H9 (cell line): ENCODE data around the gene CALHM1. TPM values are rescaled to one million over a fixed set of nuclear protein-coding genes. Genes with fewer than 3 reads are reported as not detected.

ENCODE experiments used
- DNase-seq: peaks from one replicate; pipeline ENCODE4 v3.0.0-alpha.2; 2017
- H2AFZ ChIP-seq: one replicate; pipeline ENCODE4 v1.6.1; 2013; ENCODE audit warnings: mild to moderate bottlenecking, low read length, control low read depth, moderate library complexity
- H2AK5ac ChIP-seq: 2 replicates; pipeline ENCODE4 v1.6.1; 2013; ENCODE audit warnings: low read length, control low read depth, mixed read lengths; ENCODE audit not compliant: insufficient read length
- H2BK120ac ChIP-seq: one replicate; pipeline ENCODE4 v1.6.1; 2013; ENCODE audit warnings: low read depth, mild to moderate bottlenecking, low read length, control low read depth, inconsistent platforms; ENCODE audit not compliant: poor library complexity, severe bottlenecking
- H2BK12ac ChIP-seq: 2 replicates; pipeline ENCODE4 v1.6.1; 2013; ENCODE audit warnings: low read length, control low read depth, mixed read lengths, low read depth; ENCODE audit not compliant: insufficient read length
- H2BK15ac ChIP-seq: 2 replicates; pipeline ENCODE4 v1.6.1; 2013; ENCODE audit warnings: low read depth, low read length, control low read depth
- H2BK20ac ChIP-seq: one replicate; pipeline ENCODE4 v1.6.1; 2013; ENCODE audit warnings: low read depth, mild to moderate bottlenecking, low read length, control low read depth, inconsistent platforms; ENCODE audit not compliant: poor library complexity, severe bottlenecking
- H2BK5ac ChIP-seq: 2 replicates; pipeline ENCODE4 v1.6.1; 2013; ENCODE audit warnings: low read length, control low read depth, mixed read lengths; ENCODE audit not compliant: insufficient read length
- H3K14ac ChIP-seq: 2 replicates; pipeline ENCODE4 v1.6.1; 2013; ENCODE audit warnings: low read length, control low read depth; ENCODE audit not compliant: insufficient read depth
- H3K18ac ChIP-seq: 2 replicates; pipeline ENCODE4 v1.6.1; 2013; ENCODE audit warnings: low read depth, mild to moderate bottlenecking, mixed read lengths, low read length, control low read depth; ENCODE audit not compliant: insufficient read length
- H3K23ac ChIP-seq: 2 replicates; pipeline ENCODE4 v1.6.1; 2013; ENCODE audit warnings: low read length, control low read depth, mixed read lengths, low read depth; ENCODE audit not compliant: insufficient read length
- H3K23me2 ChIP-seq: 2 replicates; pipeline ENCODE4 v1.6.1; 2013; ENCODE audit warnings: low read depth, mild to moderate bottlenecking, mixed read lengths, low read length, control low read depth; ENCODE audit not compliant: insufficient read length, poor library complexity, severe bottlenecking
- H3K27ac ChIP-seq: 2 replicates; pipeline ENCODE4 v1.5.1; 2013; ENCODE audit warnings: low read length, control low read depth, mixed read lengths, low read depth; ENCODE audit not compliant: insufficient read length
- H3K27me3 ChIP-seq: 2 replicates; pipeline ENCODE4 v1.6.1; 2013; ENCODE audit warnings: low read length, control low read depth, inconsistent platforms; ENCODE audit not compliant: insufficient read depth
- H3K4ac ChIP-seq: 2 replicates; pipeline ENCODE4 v1.6.1; 2013; ENCODE audit warnings: low read depth, mild to moderate bottlenecking, control low read depth, inconsistent platforms, low read length, moderate library complexity
- H3K4me1 ChIP-seq: 2 replicates; pipeline ENCODE4 v1.6.1; 2013; ENCODE audit warnings: low read length, control low read depth, inconsistent platforms; ENCODE audit not compliant: insufficient read depth
- H3K4me2 ChIP-seq: 2 replicates; pipeline ENCODE4 v1.6.1; 2013; ENCODE audit warnings: low read length, control low read depth, mixed read lengths; ENCODE audit not compliant: insufficient read length, insufficient read depth
- H3K56ac ChIP-seq: 2 replicates; pipeline ENCODE4 v1.6.1; 2013; ENCODE audit warnings: low read depth, mild to moderate bottlenecking, mixed read lengths, low read length, control low read depth; ENCODE audit not compliant: insufficient read length
- H3K79me1 ChIP-seq: 2 replicates; pipeline ENCODE4 v1.6.1; 2013; ENCODE audit warnings: low read depth, mild to moderate bottlenecking, moderate library complexity, low read length, control low read depth, inconsistent platforms; ENCODE audit not compliant: insufficient read depth, poor library complexity, severe bottlenecking
- H3K79me2 ChIP-seq: 2 replicates; pipeline ENCODE4 v1.6.1; 2013; ENCODE audit warnings: low read length, control low read depth, inconsistent platforms; ENCODE audit not compliant: insufficient read depth
- H3K9ac ChIP-seq: 2 replicates; pipeline ENCODE4 v1.6.1; 2013; ENCODE audit warnings: low read length, control low read depth, mixed read lengths; ENCODE audit not compliant: insufficient read length; ENCODE audit errors: extremely low read depth
- H3K9me3 ChIP-seq: one replicate; pipeline ENCODE4 v1.6.1; 2013; ENCODE audit warnings: low read depth, low read length, inconsistent platforms; ENCODE audit not compliant: control insufficient read depth
- H3T11ph ChIP-seq: one replicate; pipeline ENCODE4 v1.6.1; 2013; ENCODE audit warnings: mild to moderate bottlenecking, low read length, control low read depth, inconsistent platforms
- H4K20me1 ChIP-seq: one replicate; pipeline ENCODE4 v1.6.1; 2013; ENCODE audit not compliant: control insufficient read depth, insufficient read length, insufficient read depth
- H4K5ac ChIP-seq: 2 replicates; pipeline ENCODE4 v1.6.1; 2013; ENCODE audit warnings: low read depth, mild to moderate bottlenecking, mixed read lengths, low read length, control low read depth; ENCODE audit not compliant: insufficient read length
- H4K8ac ChIP-seq: replicated peaks from 2 replicates; pipeline ENCODE4 v1.6.1; 2013; ENCODE audit warnings: low read length, control low read depth, mixed read lengths, low read depth; ENCODE audit not compliant: insufficient read length
- H4K91ac ChIP-seq: 2 replicates; pipeline ENCODE4 v1.6.1; 2013; ENCODE audit warnings: low read depth, mild to moderate bottlenecking, moderate library complexity, mixed read lengths, low read length, control low read depth; ENCODE audit not compliant: insufficient read length
- H3K27ac Mint-ChIP-seq, 3 experiments: 2 replicates in 2 of 3; 3 replicates in 1 of 3; pipeline ENCODE4 v1.8.0; 2020 to 2021; ENCODE audit warnings: mixed read lengths in 3 of 3, mild to moderate bottlenecking in 1 of 3, moderate library complexity in 1 of 3
- H3K27me3 Mint-ChIP-seq: 2 replicates; pipeline ENCODE4 v1.8.0; 2021; ENCODE audit warnings: low read depth, mild to moderate bottlenecking, moderate library complexity, mixed read lengths
- H3K36me3 Mint-ChIP-seq, 3 experiments: 2 replicates in 2 of 3; 3 replicates in 1 of 3; pipeline ENCODE4 v1.8.0; 2020 to 2021; ENCODE audit warnings: low read depth in 3 of 3, mixed read lengths in 3 of 3; ENCODE audit not compliant: insufficient read depth in 1 of 3
- H3K4me1 Mint-ChIP-seq, 2 experiments: 2 replicates each; pipeline ENCODE4 v1.8.0; 2020; ENCODE audit warnings: mixed read lengths in 2 of 2
- H3K4me3 Mint-ChIP-seq, 2 experiments: 2 replicates in 1 of 2; 3 replicates in 1 of 2; pipeline ENCODE4 v1.8.0; 2020 to 2021; ENCODE audit warnings: mild to moderate bottlenecking in 2 of 2, mixed read lengths in 2 of 2, moderate library complexity in 1 of 2
- H3K9me3 Mint-ChIP-seq, 2 experiments: 2 replicates in 1 of 2; 3 replicates in 1 of 2; pipeline ENCODE4 v1.8.0; 2020; ENCODE audit warnings: mild to moderate bottlenecking in 2 of 2, mixed read lengths in 2 of 2, moderate library complexity in 1 of 2
- CTCF ChIP-seq: fragments of 200-600 bp; sonication (generic); conservative IDR thresholded peaks from 3 replicates; pipeline ENCODE4 v1.8.0; 2021; ENCODE audit warnings: antibody characterized with exemption, mild to moderate bottlenecking
- WGBS: extraction: QIAGEN DNeasy Blood & Tissue Kit; methylation state at CpG from one replicate; pipeline ENCODE4 v1.1.7; 2013; ENCODE audit warnings: missing lambda C conversion rate, low lambda C conversion rate, mixed read lengths; ENCODE audit not compliant: insufficient read length; ENCODE audit errors: extremely low coverage; 5-methylcytosine and 5-hydroxymethylcytosine counted together
- total RNA-seq: library from RNA; stranded (reverse); gene quantifications from 2 replicates; pipeline ENCODE4 v1.2.1, GENCODE V29; 2021

Gene CALHM1
- total RNA-seq, 1 experiment from 2014 or later, result 0.13 TPM

- Histone ChIP-seq H3K27me3 (no peaks in the 10 kb centered on the region), H3K18ac (no peak overlapping the region), H4K20me1 (no peaks in the 10 kb centered on the region), H3K27ac (no peak overlapping the region), H3K14ac (no peak overlapping the region), H2AK5ac (no peak overlapping the region), H2BK12ac (no peak overlapping the region), H4K91ac (no peak overlapping the region), H4K5ac (no peak overlapping the region), H3K23me2 (no peaks in the 10 kb centered on the region), H3K79me2 (no peaks in the 10 kb centered on the region), H3K79me1 (no peaks in the 10 kb centered on the region), H2BK20ac (no peak overlapping the region), H3T11ph (no peak overlapping the region), H3K9ac (no peak overlapping the region), H3K4ac (no peak overlapping the region), H2AFZ (no peak overlapping the region), H3K23ac (no peak overlapping the region), H3K4me1 (no peaks in the 10 kb centered on the region; the same call in 1 of the 2 replicates), H2BK15ac (no peak overlapping the region), H3K4me2 (no peak overlapping the region), H2BK5ac (no peak overlapping the region), H3K9me3 (no peaks in the 10 kb centered on the region), H4K8ac (no peak overlapping the region), H2BK120ac (no peak overlapping the region), H3K56ac (no peak overlapping the region)
- Mint-ChIP-seq H3K4me3 (no peak overlapping the region), H3K36me3 (no peaks in the 10 kb centered on the region), H3K9me3 (no peaks in the 10 kb centered on the region), H3K27ac (0 out of 7 replicates have a peak overlapping the region, but pooled peaks of 1 of the 3 experiments have one; percentile 52), H3K27me3 (peaks cover 3% of the 10 kb centered on the region), H3K4me1 (peaks cover 22 to 36% of the 10 kb centered on the region in 2 experiments)
- TF ChIP-seq CTCF, result no peak
- no peak for DNase-seq
- WGBS, result no CpG with 5 or more reads among the region's 4 CpGs
Observed at GRCh38 chr10:103475437-103475836, 16.7 kb upstream of the CALHM1 start.
